ENCODE data around the gene FBXL19.

Gene FBXL19

DNA sequence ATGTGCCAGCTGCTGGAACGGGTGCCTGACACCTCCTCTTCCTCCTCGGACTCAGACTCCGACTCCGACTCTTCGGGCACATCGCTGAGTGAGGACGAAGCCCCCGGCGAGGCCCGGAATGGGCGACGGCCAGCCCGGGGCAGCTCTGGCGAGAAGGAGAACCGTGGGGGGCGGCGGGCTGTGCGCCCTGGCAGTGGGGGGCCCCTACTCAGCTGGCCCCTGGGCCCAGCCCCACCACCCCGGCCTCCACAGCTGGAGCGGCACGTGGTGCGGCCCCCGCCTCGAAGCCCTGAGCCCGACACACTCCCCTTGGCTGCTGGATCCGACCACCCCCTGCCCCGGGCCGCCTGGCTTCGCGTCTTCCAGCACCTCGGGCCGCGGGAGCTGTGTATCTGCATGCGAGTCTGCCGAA, 6.8 kb downstream of the FBXL19 start (continued):
- TF ChIP-seq ZNF560 (tag by site-specific recombination; IDR thresholded peaks at IDR 0.05; ENCODE audit: borderline replicate concordance): no peak
- no peak for TF ChIP-seq ZNF843 (tag by site-specific recombination; IDR thresholded peaks at IDR 0.05)
- TF ChIP-seq ZNF221 (tag by site-specific recombination; IDR thresholded peaks at IDR 0.05; ENCODE audit: borderline replicate concordance): no peak
- no peak for TF ChIP-seq ZSCAN23 (tag by site-specific recombination; IDR thresholded peaks at IDR 0.05)

GRCh38 chr16:30931068-30931650, 7.8 kb downstream of the FBXL19 start:
- no peak overlapping the region for H3K27ac ChIP-seq (ENCODE audit: extremely low read depth, low read depth, low read length)
- TF ChIP-seq KLF10 (tag by site-specific recombination; IDR thresholded peaks at IDR 0.05) (no peak), ZNF658 (tag by site-specific recombination; IDR thresholded peaks at IDR 0.05) (no peak), ZNF132 (tag by site-specific recombination; IDR thresholded peaks at IDR 0.05; ENCODE audit: borderline replicate concordance) (no peak), ZNF214 (tag by site-specific recombination; IDR thresholded peaks at IDR 0.05; ENCODE audit: borderline replicate concordance) (no peak), BCL6B (tag by site-specific recombination; IDR thresholded peaks at IDR 0.05) (no peak), ZNF2 (tag by site-specific recombination; IDR thresholded peaks at IDR 0.05) (no peak), ZNF585B (tag by site-specific recombination; IDR thresholded peaks at IDR 0.05) (no peak), ZNF169 (tag by site-specific recombination; IDR thresholded peaks at IDR 0.05) (no peak), ZNF146 (tag by site-specific recombination; IDR thresholded peaks at IDR 0.05) (no peak), ZNF404 (tag by site-specific recombination; IDR thresholded peaks at IDR 0.05) (no peak), RBAK (tag by site-specific recombination; IDR thresholded peaks at IDR 0.05) (no peak), ZNF76 (tag by site-specific recombination; IDR thresholded peaks at IDR 0.05; ENCODE audit: borderline replicate concordance, low read depth) (no peak), SP2 (tag by site-specific recombination; IDR thresholded peaks at IDR 0.05) (no peak), ZNF19 (tag by site-specific recombination; IDR thresholded peaks at IDR 0.05; ENCODE audit: low read depth) (no peak), ZNF121 (tag by site-specific recombination; IDR thresholded peaks at IDR 0.05) (no peak), ZNF600 (tag by site-specific recombination; IDR thresholded peaks at IDR 0.05) (no peak)
- TF ChIP-seq, protein P1, sequence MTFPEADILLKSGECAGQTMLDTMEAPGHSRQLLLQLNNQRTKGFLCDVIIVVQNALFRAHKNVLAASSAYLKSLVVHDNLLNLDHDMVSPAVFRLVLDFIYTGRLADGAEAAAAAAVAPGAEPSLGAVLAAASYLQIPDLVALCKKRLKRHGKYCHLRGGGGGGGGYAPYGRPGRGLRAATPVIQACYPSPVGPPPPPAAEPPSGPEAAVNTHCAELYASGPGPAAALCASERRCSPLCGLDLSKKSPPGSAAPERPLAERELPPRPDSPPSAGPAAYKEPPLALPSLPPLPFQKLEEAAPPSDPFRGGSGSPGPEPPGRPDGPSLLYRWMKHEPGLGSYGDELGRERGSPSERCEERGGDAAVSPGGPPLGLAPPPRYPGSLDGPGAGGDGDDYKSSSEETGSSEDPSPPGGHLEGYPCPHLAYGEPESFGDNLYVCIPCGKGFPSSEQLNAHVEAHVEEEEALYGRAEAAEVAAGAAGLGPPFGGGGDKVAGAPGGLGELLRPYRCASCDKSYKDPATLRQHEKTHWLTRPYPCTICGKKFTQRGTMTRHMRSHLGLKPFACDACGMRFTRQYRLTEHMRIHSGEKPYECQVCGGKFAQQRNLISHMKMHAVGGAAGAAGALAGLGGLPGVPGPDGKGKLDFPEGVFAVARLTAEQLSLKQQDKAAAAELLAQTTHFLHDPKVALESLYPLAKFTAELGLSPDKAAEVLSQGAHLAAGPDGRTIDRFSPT (tag by site-specific recombination; IDR thresholded peaks at IDR 0.05): no peak
- TF ChIP-seq, protein P2, sequence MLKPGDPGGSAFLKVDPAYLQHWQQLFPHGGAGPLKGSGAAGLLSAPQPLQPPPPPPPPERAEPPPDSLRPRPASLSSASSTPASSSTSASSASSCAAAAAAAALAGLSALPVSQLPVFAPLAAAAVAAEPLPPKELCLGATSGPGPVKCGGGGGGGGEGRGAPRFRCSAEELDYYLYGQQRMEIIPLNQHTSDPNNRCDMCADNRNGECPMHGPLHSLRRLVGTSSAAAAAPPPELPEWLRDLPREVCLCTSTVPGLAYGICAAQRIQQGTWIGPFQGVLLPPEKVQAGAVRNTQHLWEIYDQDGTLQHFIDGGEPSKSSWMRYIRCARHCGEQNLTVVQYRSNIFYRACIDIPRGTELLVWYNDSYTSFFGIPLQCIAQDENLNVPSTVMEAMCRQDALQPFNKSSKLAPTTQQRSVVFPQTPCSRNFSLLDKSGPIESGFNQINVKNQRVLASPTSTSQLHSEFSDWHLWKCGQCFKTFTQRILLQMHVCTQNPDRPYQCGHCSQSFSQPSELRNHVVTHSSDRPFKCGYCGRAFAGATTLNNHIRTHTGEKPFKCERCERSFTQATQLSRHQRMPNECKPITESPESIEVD (tag by site-specific recombination; IDR thresholded peaks at IDR 0.05): no peak
- TF ChIP-seq, protein P3, sequence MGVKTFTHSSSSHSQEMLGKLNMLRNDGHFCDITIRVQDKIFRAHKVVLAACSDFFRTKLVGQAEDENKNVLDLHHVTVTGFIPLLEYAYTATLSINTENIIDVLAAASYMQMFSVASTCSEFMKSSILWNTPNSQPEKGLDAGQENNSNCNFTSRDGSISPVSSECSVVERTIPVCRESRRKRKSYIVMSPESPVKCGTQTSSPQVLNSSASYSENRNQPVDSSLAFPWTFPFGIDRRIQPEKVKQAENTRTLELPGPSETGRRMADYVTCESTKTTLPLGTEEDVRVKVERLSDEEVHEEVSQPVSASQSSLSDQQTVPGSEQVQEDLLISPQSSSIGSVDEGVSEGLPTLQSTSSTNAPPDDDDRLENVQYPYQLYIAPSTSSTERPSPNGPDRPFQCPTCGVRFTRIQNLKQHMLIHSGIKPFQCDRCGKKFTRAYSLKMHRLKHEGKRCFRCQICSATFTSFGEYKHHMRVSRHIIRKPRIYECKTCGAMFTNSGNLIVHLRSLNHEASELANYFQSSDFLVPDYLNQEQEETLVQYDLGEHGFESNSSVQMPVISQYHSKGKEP (tag by site-specific recombination; IDR thresholded peaks at IDR 0.05): no peak
- POLR2A ChIA-PET: interaction anchor here (0.6 to 1.1 kb wide), 2 partner anchors 13 to 87 kb away, joined by 3 to 11 read pairs; no protein-coding TSS in a partner anchor

More at GRCh38 chr16:30931068-30931650, 7.8 kb downstream of the FBXL19 start:
- H3K4me1 ChIP-seq (ENCODE audit: control insufficient read depth, insufficient read depth, low read length): no peaks in the 10 kb centered on the region
- no peak overlapping the region for H3K4me3 ChIP-seq (ENCODE audit: low read depth, low read length)
- CTCF ChIA-PET: interaction anchor here (0.6 to 3.8 kb wide), 3 partner anchors 11 to 30 kb away, joined by 3 to 26 read pairs (median 6); no protein-coding TSS in a partner anchor
- peaks cover 12 to 93% of the 10 kb centered on the region in 2 experiments; a peak in 2 of 3 replicates for H3K36me3 ChIP-seq (ENCODE audit: control insufficient read depth in 2 of 2, insufficient read depth in 1 of 2, low read length in 2 of 2)
- H3K9me3 ChIP-seq (ENCODE audit: control insufficient read depth, insufficient read depth, low read depth, low read length): no peaks in the 10 kb centered on the region
